ENCODE data around the gene LRRTM4. TPM values are rescaled to one million over a fixed set of nuclear protein-coding genes. Genes with fewer than 3 reads are reported as not detected.
"Not testable (repeated sequence)": the region's sequence is repeated elsewhere in the genome, so short reads cannot be mapped to it uniquely, and the experiment has no call there.

LRRTM4 gene
- total RNA-seq, 4 donors from 2014 or later = not detected

- no peak overlapping the region for H3K4me3 ChIP-seq
- H3K4me1 ChIP-seq = no peaks in the 10 kb centered on the region
- H3K36me3 ChIP-seq = no peaks in the 10 kb centered on the region
- no peaks in the 10 kb centered on the region for H3K27me3 ChIP-seq
- TF ChIP-seq, protein P1, sequence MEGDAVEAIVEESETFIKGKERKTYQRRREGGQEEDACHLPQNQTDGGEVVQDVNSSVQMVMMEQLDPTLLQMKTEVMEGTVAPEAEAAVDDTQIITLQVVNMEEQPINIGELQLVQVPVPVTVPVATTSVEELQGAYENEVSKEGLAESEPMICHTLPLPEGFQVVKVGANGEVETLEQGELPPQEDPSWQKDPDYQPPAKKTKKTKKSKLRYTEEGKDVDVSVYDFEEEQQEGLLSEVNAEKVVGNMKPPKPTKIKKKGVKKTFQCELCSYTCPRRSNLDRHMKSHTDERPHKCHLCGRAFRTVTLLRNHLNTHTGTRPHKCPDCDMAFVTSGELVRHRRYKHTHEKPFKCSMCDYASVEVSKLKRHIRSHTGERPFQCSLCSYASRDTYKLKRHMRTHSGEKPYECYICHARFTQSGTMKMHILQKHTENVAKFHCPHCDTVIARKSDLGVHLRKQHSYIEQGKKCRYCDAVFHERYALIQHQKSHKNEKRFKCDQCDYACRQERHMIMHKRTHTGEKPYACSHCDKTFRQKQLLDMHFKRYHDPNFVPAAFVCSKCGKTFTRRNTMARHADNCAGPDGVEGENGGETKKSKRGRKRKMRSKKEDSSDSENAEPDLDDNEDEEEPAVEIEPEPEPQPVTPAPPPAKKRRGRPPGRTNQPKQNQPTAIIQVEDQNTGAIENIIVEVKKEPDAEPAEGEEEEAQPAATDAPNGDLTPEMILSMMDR (IDR thresholded peaks at IDR 0.05) = no peak
- TF ChIP-seq POLR2A (IDR thresholded peaks at IDR 0.05) = no peak
- DNase-seq = no peak
- H3K9me3 ChIP-seq = no peaks in the 10 kb centered on the region
- H3K27ac ChIP-seq = no peak overlapping the region
Measured at GRCh38 chr2:77101796-77102452, 420.3 kb downstream of the LRRTM4 start.

DNA sequence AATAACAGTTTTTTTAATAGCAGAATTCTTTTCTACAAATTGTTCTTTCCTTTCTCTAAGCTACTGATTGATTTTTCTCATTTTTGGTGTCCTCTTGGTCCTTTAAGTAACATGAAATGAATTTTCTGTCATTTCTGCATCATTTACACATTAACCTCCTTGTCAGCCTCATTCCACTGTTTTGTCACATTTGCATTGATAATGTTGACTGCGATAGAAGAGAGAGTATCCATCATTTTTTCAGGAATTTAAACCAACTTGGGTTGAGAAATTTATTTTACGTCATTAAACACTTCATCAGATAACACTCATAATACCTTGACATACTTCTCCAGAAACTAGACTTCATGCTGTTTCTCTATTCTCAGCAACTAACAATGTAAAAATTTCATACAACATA, 422.2 kb downstream of the LRRTM4 start:
- no peak for TF ChIP-seq POLR2A (IDR thresholded peaks at IDR 0.05)
- TF ChIP-seq, protein P1 (IDR thresholded peaks at IDR 0.05) = no peak

DNA sequence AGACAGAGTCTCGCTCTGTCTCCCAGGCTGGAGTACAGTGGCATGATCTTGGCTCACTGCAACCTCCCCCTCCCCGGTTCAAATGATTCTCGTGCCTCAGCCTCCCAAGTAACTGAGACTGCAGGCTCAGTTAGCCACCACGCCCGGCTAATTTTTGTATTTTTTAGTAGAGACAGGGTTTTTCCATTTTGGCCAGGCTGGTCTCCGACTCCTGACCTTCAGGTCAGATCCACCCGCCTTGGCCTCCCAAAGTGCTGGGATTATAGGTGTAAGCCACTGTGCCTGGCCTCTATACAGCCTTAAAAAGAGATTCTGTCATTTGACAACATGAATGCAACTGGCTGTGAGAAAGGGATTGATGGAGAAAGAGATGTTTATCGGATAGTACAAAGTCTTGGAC, 426.7 kb downstream of the LRRTM4 start:
- not testable (repeated sequence) for DNase-seq, H3K27me3 ChIP-seq, H3K9me3 ChIP-seq, H3K4me1 ChIP-seq, H3K4me3 ChIP-seq, H3K36me3 ChIP-seq, H3K27ac ChIP-seq

More for the DNA sequence above, 422.2 kb downstream of the LRRTM4 start:
- Histone ChIP-seq H3K36me3 (no peaks in the 10 kb centered on the region), H3K9me3 (no peaks in the 10 kb centered on the region), H3K4me3 (no peak overlapping the region), H3K27ac (no peak overlapping the region), H3K27me3 (no peaks in the 10 kb centered on the region), H3K4me1 (no peaks in the 10 kb centered on the region)
- DNase-seq = no peak

GRCh38 chr2:77095096-77095495, 427.1 kb downstream of the LRRTM4 start:
- no peak overlapping the region for H3K27ac ChIP-seq
- H3K36me3 ChIP-seq = no peaks in the 10 kb centered on the region
- no peaks in the 10 kb centered on the region for H3K27me3 ChIP-seq
- H3K4me1 ChIP-seq = no peaks in the 10 kb centered on the region
- no peak for TF ChIP-seq POLR2A (IDR thresholded peaks at IDR 0.05)
- TF ChIP-seq, protein P1 (IDR thresholded peaks at IDR 0.05) = no peak
- no peak for DNase-seq
- H3K9me3 ChIP-seq = no peaks in the 10 kb centered on the region
- H3K4me3 ChIP-seq = no peak overlapping the region

DNA sequence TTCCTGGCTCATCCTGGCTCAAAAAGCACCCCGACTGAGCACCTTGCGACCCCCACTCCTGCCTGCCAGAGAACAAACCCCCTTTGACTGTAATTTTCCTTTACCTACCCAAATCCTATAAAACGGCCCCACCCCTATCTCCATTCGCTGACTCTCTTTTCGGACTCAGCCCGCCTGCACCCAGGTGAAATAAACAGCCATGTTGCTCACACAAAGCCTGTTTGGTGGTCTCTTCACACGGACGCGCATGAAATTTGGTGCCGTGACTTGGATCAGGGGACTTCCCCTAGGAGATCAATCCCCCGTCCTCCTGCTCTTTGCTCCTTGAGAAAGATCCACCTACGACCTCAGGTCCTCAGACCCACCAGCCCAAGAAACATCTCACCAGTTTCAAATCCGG, 433.8 kb downstream of the LRRTM4 start:
- H3K27ac ChIP-seq, H3K27me3 ChIP-seq, H3K4me1 ChIP-seq, DNase-seq, H3K4me3 ChIP-seq, H3K9me3 ChIP-seq, H3K36me3 ChIP-seq: not testable (repeated sequence)

DNA sequence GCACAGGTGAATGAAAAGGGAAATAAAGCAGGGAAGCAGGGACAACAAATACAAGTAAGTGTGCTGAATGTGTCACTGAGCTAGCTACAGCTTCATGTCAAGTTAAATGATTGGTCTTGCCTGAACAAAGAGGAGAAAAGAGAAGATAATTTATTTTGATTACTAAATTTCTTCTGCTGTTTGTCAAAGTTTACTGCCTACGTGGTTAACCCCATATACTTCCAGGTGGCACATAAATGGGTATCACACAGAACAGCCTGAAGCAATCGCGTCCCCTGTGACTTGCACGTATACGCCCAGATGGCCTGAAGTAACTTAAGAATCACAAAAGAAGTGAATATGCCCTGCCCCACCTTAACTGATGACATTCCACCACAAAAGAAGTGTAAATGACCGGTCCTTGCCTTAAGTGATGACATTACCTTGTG, 434.2 kb downstream of the LRRTM4 start:
- H3K36me3 ChIP-seq = no peaks in the 10 kb centered on the region
- TF ChIP-seq POLR2A (IDR thresholded peaks at IDR 0.05) = no peak
- TF ChIP-seq, protein P1 (IDR thresholded peaks at IDR 0.05) = no peak

DNA sequence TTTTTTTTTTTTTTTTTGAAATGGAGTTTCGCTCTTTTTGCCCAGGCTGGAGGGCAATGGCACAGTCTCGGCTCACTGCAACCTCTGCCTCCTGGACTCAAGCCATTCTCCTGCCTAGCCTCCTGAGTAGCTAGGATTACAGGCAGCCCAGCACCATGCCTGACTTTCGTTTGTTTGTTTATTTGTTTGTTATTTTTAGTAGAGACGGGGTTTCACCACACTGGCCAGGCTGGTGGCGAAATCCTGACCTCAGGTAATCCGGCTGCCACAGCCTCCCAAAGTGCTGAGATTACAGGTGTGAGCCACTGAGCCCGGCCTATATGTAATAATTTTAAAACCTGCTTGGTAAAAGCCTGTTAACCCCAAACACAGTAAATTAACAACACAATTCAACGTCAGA, 435.7 kb downstream of the LRRTM4 start:
- Histone ChIP-seq H3K4me3 (no peak overlapping the region), H3K9me3 (no peaks in the 10 kb centered on the region), H3K4me1 (no peaks in the 10 kb centered on the region), H3K36me3 (no peaks in the 10 kb centered on the region), H3K27me3 (no peaks in the 10 kb centered on the region), H3K27ac (no peak overlapping the region)
- no peak for DNase-seq
- TF ChIP-seq, protein P1 (IDR thresholded peaks at IDR 0.05) = no peak
- TF ChIP-seq POLR2A (IDR thresholded peaks at IDR 0.05) = no peak

More for the DNA sequence above, 434.2 kb downstream of the LRRTM4 start:
- Histone ChIP-seq H3K4me1 (no peaks in the 10 kb centered on the region), H3K4me3 (no peak overlapping the region), H3K27me3 (no peaks in the 10 kb centered on the region), H3K9me3 (no peaks in the 10 kb centered on the region), H3K27ac (no peak overlapping the region)
- no peak for DNase-seq
